Measurements from ENCODE around the gene SYNGAP1.

GRCh38 chr6:33410050-33410710 is 9.7 kb upstream of the SYNGAP1 start:
- no peak for TF ChIP-seq CTCF (IDR thresholded peaks at IDR 0.05)
- TF ChIP-seq POLR2AphosphoS5 (IDR thresholded peaks at IDR 0.05; ENCODE audit: low read depth, low read length) = peak; percentile 96
- TF ChIP-seq, protein P1, sequence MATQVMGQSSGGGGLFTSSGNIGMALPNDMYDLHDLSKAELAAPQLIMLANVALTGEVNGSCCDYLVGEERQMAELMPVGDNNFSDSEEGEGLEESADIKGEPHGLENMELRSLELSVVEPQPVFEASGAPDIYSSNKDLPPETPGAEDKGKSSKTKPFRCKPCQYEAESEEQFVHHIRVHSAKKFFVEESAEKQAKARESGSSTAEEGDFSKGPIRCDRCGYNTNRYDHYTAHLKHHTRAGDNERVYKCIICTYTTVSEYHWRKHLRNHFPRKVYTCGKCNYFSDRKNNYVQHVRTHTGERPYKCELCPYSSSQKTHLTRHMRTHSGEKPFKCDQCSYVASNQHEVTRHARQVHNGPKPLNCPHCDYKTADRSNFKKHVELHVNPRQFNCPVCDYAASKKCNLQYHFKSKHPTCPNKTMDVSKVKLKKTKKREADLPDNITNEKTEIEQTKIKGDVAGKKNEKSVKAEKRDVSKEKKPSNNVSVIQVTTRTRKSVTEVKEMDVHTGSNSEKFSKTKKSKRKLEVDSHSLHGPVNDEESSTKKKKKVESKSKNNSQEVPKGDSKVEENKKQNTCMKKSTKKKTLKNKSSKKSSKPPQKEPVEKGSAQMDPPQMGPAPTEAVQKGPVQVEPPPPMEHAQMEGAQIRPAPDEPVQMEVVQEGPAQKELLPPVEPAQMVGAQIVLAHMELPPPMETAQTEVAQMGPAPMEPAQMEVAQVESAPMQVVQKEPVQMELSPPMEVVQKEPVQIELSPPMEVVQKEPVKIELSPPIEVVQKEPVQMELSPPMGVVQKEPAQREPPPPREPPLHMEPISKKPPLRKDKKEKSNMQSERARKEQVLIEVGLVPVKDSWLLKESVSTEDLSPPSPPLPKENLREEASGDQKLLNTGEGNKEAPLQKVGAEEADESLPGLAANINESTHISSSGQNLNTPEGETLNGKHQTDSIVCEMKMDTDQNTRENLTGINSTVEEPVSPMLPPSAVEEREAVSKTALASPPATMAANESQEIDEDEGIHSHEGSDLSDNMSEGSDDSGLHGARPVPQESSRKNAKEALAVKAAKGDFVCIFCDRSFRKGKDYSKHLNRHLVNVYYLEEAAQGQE (IDR thresholded peaks at IDR 0.05; ENCODE audit: insufficient read depth in 1 of 2, low read depth in 2 of 2, low read length in 1 of 2) = 0 out of 4 replicates have a peak, but pooled peaks of 1 of the 2 experiments have one; percentile 47

All from Panc1 (cell line).